ENCODE data around the gene SLC6A19.
A peak's percentile ranks its signal among the peaks of the same experiment; 100 is the strongest.

- TF ChIP-seq ZBTB1 (CRISPR knock-in tag; IDR thresholded peaks at IDR 0.05; ENCODE audit: borderline replicate concordance, low read depth) (no peak), RFX5 (IDR thresholded peaks at IDR 0.05; ENCODE audit: low read depth, low read length) (no peak), BHLHE40 (IDR thresholded peaks at IDR 0.05; ENCODE audit: low read length) (peak; percentile 31; the same call in 1 of the 2 replicates)
Measured at GRCh38 chr5:1167728-1168709, 33.4 kb upstream of the SLC6A19 start.

Measured in K562 (cell line).